Stimulated activated CD4-positive, alpha-beta T cell treated with anti-CD3 and anti-CD28 coated beads, Interleukin-2, amount 100 ng/mL, for 4 hours (primary cell): ENCODE measurements around the gene CACNA2D2.

Source experiments
- DNase-seq: peaks from one replicate; pipeline ENCODE4 v3.0.0-alpha.2; 2020; ENCODE audit warnings: low read depth

The CACNA2D2 gene

GRCh38 chr3:50345008-50345407 lies 158.4 kb downstream of the CACNA2D2 start:
- DNase-seq, result no peak

DNA sequence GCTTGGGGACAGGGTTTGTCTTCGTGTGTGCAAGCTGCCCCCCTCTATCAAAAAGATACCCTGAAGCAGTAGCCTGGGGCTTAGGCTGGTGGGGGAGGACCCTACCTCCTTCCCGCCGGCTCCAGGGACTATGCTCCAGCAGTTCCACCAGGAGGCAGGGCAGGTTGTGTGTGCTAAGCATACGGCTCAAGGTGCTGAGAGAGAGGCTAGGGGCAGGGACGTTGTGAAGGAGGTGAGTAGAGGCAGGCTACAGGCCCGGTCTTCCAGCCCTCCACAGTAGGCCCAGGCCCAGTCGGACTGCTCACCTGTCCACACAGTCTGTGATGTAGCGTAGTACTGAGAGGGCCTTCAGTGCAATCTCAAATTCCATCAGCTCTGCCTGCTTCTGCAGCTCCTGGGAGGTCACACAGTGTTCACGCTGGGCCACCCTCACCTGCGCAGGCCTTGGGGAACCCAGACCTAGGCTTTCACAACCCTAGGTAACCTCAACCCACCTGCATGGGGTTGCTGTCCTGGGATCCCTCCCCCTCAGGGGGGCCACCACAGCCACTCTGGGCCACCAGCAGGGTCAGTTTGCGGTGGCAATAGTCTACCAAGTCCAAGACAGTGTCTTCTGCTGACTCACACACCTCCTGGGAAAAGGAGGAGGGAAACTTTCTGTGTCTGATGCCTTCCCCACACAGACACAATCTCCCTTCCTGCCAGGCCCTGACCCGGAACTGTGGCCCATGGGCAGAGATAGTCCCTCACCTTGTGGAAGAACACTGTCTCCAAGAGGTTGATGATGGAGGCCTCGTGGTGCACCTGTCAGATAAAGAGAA lies 160.4 kb downstream of the CACNA2D2 start:
- no peak for DNase-seq

DNA sequence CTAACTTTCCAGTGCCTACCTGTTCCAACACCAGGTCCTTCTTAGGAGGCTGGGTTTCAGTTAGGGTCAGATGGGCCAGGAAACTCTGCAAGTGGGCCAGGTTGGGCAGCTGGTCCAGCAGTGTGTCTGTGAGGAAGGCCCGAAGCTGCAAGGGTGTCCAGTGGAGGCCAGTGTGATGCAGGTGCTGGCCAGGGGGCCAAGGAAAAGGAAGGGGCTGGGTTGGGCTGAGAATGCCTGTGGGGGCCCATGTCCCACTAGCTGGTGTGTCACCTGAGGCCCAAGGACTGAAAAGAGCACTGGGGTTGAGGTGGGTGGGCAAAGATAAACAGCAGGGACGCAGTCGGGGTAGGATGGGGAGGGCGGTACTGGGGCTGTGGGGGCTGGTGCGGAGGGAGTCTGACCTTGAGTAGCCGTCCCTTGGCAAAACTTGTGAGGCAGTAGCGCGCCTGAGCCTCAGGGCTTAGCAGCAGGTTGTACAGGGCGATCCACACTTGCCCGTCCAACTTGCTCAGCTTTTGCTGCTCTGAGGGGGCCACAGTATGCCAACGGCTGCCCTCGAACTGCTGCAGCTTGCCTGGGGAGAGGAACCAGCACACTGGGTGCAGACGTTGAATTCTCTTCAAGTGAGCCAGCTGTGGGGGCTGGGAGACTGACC lies 161.3 kb downstream of the CACNA2D2 start:
- DNase-seq, result no peak

DNA sequence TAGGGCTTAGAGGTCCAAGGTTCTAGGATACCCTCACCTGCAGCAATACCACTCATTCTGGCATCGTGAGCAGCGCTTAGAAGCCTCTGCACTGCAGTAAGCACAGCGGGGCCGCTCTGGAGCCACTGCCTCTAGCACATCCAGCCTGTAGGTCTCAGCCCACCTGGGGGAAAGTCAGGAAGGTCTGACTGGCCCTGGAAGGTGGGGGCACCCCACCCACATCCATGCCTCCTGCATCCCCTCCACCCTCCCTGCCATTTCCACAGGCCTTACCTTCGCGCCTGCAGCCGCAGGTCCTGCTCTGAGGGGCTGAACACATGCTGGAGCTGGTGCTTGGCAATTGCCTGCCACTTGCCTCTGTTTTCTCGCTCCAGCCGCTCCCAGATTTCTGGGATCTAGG lies 161.9 kb downstream of the CACNA2D2 start:
- no peak for DNase-seq

DNA sequence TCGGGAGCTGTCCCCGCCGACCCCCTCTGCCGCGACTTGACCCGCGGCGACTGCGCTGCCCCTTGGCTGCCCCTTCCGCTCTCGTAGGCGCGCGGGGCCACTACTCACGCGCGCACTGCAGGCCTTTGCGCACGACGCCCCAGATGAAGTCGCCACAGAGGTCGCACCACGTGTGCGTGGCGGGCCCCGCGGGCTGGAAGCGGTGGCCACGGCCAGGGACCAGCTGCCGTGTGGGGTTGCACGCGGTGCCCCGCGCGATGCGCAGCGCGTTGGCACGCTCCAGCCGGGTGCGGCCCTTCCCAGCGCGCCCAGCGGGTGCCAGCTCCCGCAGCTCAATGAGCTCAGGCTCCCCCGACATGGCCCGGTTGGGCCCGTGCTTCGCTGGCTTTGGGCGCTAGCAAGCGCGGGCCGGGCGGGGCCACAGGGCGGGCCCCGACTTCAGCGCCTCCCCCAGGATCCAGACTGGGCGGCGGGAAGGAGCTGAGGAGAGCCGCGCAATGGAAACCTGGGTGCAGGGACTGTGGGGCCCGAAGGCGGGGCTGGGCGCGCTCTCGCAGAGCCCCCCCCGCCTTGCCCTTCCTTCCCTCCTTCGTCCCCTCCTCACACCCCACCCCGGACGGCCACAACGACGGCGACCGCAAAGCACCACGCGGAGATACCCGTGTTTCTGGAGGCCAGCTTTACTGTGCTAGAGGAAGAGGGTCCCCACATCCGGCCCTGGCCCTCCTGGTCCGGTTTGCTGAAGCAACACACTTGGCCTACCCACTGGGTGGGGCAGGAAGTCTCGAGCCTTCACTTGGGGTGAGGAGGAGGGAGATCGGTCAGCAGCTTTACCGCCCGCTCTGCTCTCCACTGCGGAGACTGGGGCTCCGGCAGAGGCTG lies 162.7 kb downstream of the CACNA2D2 start, which contains the start of gene RASSF1:
TSS of gene RASSF1 (minus strand) at position 389 of the 882 bp plus-strand sequence. CDS start at position 358, 31 bp downstream.
- no peak for DNase-seq

DNA sequence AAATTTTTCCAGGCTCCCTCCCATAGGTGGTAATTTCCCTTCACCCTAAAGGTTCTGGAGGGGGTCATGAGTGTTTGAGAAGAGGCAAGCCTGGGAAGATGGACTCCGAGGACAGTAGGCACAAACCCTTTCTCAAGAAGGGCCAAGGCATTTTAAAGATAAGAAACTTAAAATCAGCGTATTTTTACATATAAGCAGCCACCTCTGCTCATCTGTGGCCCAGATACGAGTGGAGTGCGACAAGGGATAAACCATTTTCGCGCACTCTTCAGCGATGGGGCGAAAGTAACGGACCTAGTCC lies 163.3 kb downstream of the CACNA2D2 start:
- DNase-seq, result no peak

GRCh38 chr3:50339485-50340146 lies 163.8 kb downstream of the CACNA2D2 start:
- DNase-seq, result no peak

DNA sequence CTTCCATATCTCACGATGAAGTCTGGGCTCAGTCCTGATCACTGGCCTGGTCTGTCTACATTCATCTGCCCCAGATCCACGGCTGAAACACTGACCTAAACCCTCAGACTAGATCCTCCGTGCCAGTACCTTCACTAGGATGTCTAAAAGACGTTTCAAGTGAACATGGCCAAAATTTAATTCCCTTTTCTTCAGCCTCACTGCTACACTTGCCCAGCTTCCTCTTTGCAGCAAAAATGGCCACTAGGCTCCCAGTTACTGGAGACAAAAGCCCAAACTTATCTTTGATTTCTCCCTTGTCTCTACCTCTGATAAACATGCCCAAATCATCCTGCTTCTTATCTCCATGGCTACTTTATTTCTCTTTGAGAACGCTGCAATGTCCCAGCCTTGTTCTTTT lies 164.5 kb downstream of the CACNA2D2 start:
- DNase-seq, result no peak

GRCh38 chr3:50337175-50337861 lies 166.1 kb downstream of the CACNA2D2 start:
- DNase-seq, result peak; percentile 93

GRCh38 chr3:50336452-50337174 lies 166.8 kb downstream of the CACNA2D2 start:
- DNase-seq, result no peak

GRCh38 chr3:50334339-50335075 lies 168.9 kb downstream of the CACNA2D2 start:
- DNase-seq, result no peak

DNA sequence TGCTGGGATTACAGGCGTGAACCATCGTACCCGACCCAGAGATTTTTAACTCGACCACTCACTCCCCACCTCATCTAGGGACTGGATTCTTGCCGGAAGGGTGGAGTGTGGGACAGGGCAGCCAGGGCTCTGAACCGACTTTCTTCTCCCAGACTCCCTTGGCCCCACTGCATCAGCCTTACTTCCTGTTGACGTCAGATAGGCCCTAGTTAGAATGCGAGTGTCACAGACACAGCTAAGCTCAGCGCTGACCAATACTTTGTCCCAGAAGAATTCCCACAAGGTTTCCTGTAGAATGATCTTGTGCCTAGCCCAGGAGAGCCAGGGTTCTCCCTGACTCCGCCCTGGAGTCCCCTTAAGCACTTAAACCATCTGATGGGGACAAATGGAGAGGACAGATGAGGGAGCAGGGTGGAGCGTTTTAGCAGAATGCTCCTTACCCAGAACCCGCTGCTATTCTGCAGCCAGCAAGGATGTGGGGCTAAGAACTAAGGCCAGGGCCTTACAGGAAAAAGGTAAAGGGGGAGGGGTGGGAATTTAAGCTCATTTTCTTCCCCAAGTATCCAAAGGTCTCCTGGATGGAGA lies 169.6 kb downstream of the CACNA2D2 start:
- no peak for DNase-seq

DNA sequence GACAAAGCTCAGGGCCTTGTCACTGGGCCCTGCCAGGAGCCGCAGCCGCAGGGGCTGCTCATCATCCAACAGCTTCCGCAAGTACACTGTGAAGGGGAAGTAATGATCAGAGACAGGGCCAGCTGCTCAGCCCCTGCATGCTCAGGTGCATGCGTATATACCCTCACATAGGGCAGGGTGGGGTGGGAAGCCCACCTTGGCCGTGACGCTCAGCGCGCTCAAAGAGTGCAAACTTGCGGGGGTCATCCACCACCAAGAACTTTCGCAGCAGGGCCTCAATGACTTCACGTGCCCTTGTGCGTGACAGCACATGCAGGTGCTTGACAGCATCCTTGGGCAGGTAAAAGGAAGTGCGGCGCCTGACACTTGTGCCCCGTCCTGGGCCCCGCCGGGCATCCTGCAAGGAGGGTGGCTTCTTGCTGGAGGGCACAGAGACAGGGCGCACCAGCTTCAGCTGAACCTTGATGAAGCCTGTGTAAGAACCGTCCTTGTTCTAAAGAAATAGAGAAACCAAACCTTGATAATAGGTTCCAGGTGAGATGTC lies 172.0 kb downstream of the CACNA2D2 start:
- no peak for DNase-seq

- no peak for DNase-seq
Observed at GRCh38 chr3:50330330-50330729, 173.1 kb downstream of the CACNA2D2 start.

- peak; percentile 91 for DNase-seq
Observed at GRCh38 chr3:50327943-50328691, 175.3 kb downstream of the CACNA2D2 start, which contains the start of gene TUSC2. Gene TUSC2, minus strand, starts transcription at chr3:50328223. Its CDS starts 124 bp downstream, at chr3:50328099.

DNA sequence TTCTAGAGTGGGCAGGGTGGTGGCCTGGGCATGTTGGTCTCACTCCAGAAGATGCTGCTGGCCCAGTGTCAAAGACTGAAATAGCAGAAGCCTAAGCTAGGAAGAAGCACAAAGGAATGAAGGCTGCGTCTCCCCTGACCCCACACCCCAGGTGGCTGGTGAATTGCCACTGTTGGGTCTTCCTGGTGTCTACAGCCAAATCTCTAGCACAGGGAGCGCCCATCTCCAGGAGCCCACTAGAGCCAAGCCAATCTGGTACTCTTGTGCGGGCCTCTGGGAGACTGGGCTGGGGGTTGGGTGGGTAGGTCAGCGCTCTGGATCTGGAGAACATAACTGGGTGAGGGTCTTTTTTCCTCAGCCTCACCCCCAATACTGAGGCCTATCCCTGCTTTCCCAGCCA lies 176.3 kb downstream of the CACNA2D2 start:
- DNase-seq, result no peak

GRCh38 chr3:50326182-50326541 lies 177.3 kb downstream of the CACNA2D2 start:
- DNase-seq, result no peak

DNA sequence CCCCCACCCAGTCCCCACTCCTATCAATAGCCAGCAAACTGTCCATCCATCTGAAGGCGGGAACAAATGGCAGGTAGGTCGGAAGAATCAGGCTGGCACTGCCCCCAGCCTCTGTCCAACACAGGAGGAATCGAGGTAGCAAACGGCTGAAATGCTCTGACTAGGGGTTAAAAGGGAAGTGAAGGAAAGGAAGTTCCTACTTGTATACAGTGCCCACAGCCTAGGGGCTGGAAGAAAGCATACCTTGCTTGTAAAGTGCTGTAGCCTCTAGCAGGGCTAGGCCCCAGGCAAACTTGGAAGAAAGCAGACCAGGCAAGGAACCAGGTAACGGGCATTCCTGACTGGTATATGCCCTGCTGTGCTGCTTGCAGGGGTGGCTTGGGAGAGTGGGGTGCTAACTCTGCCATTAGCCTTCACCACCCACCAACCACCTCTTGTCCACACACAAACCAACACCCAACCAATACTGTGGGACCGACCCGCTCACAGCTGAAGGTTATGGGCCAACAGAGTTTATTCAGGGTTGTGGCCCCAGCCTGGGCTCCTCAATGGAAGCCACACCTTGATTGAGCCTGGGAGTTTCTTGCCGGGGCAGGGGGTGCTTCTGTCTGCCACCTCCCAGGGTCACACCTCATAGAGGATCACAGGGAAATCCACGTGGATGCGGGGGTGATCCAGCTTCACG lies 177.8 kb downstream of the CACNA2D2 start:
- no peak for DNase-seq
